Left lung (tissue), 10 donors: ENCODE results near the gene CCR5. TPM values are rescaled to one million over a fixed set of nuclear protein-coding genes. Genes with fewer than 3 reads are reported as not detected.
A peak's percentile ranks its signal among the peaks of the same experiment; 100 is the strongest.

ENCODE experiments used
- ATAC-seq: fragments of 200-7000 bp; cut with Tn5 transposase; one replicate; pipeline ENCODE4 v1.9.1; 2020; ENCODE audit warnings: moderate library complexity
- DNase-seq, 4 donors: peaks; one replicate each; pipeline ENCODE4 v3.0.0-alpha.2; 2013 to 2020
- H3K27ac ChIP-seq, 2 donors: fragments of 200-600 bp; sonication (generic) in 1 of 2; one replicate each; pipeline versions ENCODE4 v1.5.0 to v1.8.0; 2020 to 2021
- H3K27me3 ChIP-seq, 2 donors: fragments of 200-600 bp; sonication (generic) in 1 of 2; one replicate each; pipeline versions ENCODE4 v1.5.0 to v1.8.0; 2020 to 2021
- H3K36me3 ChIP-seq, 2 donors: fragments of 200-600 bp; sonication (generic) in 1 of 2; one replicate each; pipeline versions ENCODE4 v1.5.0 to v1.8.0; 2020 to 2021
- H3K4me1 ChIP-seq, 2 donors: fragments of 200-600 bp; one replicate each; pipeline ENCODE4 v1.8.0; 2021
- H3K4me3 ChIP-seq, 2 donors: fragments of 200-600 bp; sonication (generic) in 1 of 2; one replicate each; pipeline versions ENCODE4 v1.5.0 to v1.8.0; 2020 to 2021; ENCODE audit warnings: mild to moderate bottlenecking in 1 of 2
- H3K9me3 ChIP-seq, 2 donors: fragments of 200-600 bp; sonication (generic) in 1 of 2; one replicate each; pipeline versions ENCODE4 v1.5.0 to v1.8.0; 2020 to 2021
- CTCF ChIP-seq, 2 donors: fragments of 200-600 bp; sonication (generic) in 1 of 2; IDR thresholded peaks; one replicate each; pipeline versions ENCODE4 v1.5.0 to v1.8.0; 2021; ENCODE audit warnings: antibody characterized with exemption in 2 of 2
- intact Hi-C, 2 donors: fragments of 100-400 bp; cut with DNase I; formaldehyde crosslinking; loops; one replicate each; pipeline versions ENCODE4 v1.11.2 to v1.14.2; 2022
- polyA plus RNA-seq, 6 donors: library from polyadenylated mRNA; unstranded; fragments of 120-200 nt; gene quantifications; one replicate each; pipeline ENCODE4 v1.2.1, GENCODE V29; 2013; ENCODE audit not compliant: insufficient read length in 6 of 6
- total RNA-seq, 2 donors: library from RNA; stranded (reverse); fragmentation: NEBNext Ultra II Directional; extraction: Animal tissue kit (Norgen Biotek cat#: 25700); gene quantifications; one replicate each; pipeline ENCODE4 v1.2.1, GENCODE V29; 2021
- donor health status: DM: no; HTN: yes; CAD: no.
- donor health status: DM: no; HTN: no; CAD: no.

CCR5 gene
- total and polyA plus RNA-seq, 8 donors = 0.33 to 13.8 (median 0.56) TPM

GRCh38 chr3:46371519-46372340, 984 bp downstream of the CCR5 start:
- H3K4me3 ChIP-seq = peak overlapping the region in 1 of 2 donors; percentile 24
- peak overlapping the region; percentile 2 to 59 for H3K27ac ChIP-seq

GRCh38 chr3:46372492-46373359, 2.0 kb downstream of the CCR5 start:
- DNase-seq = peak in 1 of 4 donors; percentile 58
- H3K4me3 ChIP-seq = peak overlapping the region in 1 of 2 donors; percentile 24
- intact Hi-C loops = loop anchor here in 1 of 2 donors (10.0 kb wide), 1 partner anchor 288 kb away; no protein-coding TSS in a partner anchor

More at GRCh38 chr3:46371519-46372340, 984 bp downstream of the CCR5 start:
- no peaks in the 10 kb centered on the region for H3K36me3 ChIP-seq
- DNase-seq (no peak), ATAC-seq (no peak)
- peaks cover 0 to 52% of the 10 kb centered on the region in 2 donors for H3K4me1 ChIP-seq
- no peak for TF ChIP-seq CTCF (IDR thresholded peaks at IDR 0.05)
- intact Hi-C loops = loop anchor here in 1 of 2 donors (10.0 kb wide), 1 partner anchor 287 kb away; no protein-coding TSS in a partner anchor
- no peaks in the 10 kb centered on the region for H3K27me3 ChIP-seq
- no peaks in the 10 kb centered on the region for H3K9me3 ChIP-seq

GRCh38 chr3:46374755-46375154, 4.0 kb downstream of the CCR5 start:
- DNase-seq (no peak), ATAC-seq (no peak)
- no peak for TF ChIP-seq CTCF (IDR thresholded peaks at IDR 0.05)
- H3K27me3 ChIP-seq = no peaks in the 10 kb centered on the region
- intact Hi-C loops = loop anchor here in 1 of 2 donors (10.0 kb wide), 1 partner anchor 290 kb away; no protein-coding TSS in a partner anchor
- H3K9me3 ChIP-seq = no peaks in the 10 kb centered on the region
- H3K4me1 ChIP-seq = peaks cover 0 to 45% of the 10 kb centered on the region in 2 donors
- H3K4me3 ChIP-seq = no peak overlapping the region
- no peaks in the 10 kb centered on the region for H3K36me3 ChIP-seq
- no peak overlapping the region for H3K27ac ChIP-seq

More at GRCh38 chr3:46372492-46373359, 2.0 kb downstream of the CCR5 start:
- no peak overlapping the region for H3K27ac ChIP-seq
- H3K9me3 ChIP-seq = no peaks in the 10 kb centered on the region
- H3K27me3 ChIP-seq = no peaks in the 10 kb centered on the region
- H3K4me1 ChIP-seq = peaks cover 0 to 52% of the 10 kb centered on the region in 2 donors
- peak; percentile 73 for ATAC-seq
- no peaks in the 10 kb centered on the region for H3K36me3 ChIP-seq
- peak; percentile 45 to 49 for TF ChIP-seq CTCF (IDR thresholded peaks at IDR 0.05)

GRCh38 chr3:46375218-46375617, 4.5 kb downstream of the CCR5 start:
- H3K27ac ChIP-seq = no peak overlapping the region
- no peak for ATAC-seq
- no peak overlapping the region for H3K4me3 ChIP-seq
- no peak for TF ChIP-seq CTCF (IDR thresholded peaks at IDR 0.05)
- H3K36me3 ChIP-seq = no peaks in the 10 kb centered on the region
- intact Hi-C loops = loop anchor here in 1 of 2 donors (10.0 kb wide), 1 partner anchor 290 kb away; no protein-coding TSS in a partner anchor
- H3K27me3 ChIP-seq = no peaks in the 10 kb centered on the region
- no peaks in the 10 kb centered on the region for H3K9me3 ChIP-seq
- peaks cover 0 to 47% of the 10 kb centered on the region in 2 donors for H3K4me1 ChIP-seq
- no peak for DNase-seq
